Subcutaneous adipose tissue (tissue), 4 donors: Measurements from ENCODE around the gene ITPK1. TPM values are rescaled to one million over a fixed set of nuclear protein-coding genes. Genes with fewer than 3 reads are reported as not detected.

Experiments
- total RNA-seq, 4 donors: library from RNA; depleted of rRNA; stranded (reverse); fragments of >200 nt; gene quantifications; one replicate each; pipeline ENCODE4 v1.1.0, GENCODE V29; 2016
- TF ChIP-seq, protein P1 (sequence below): fragments of 450-650 bp; IDR thresholded peaks from one replicate; pipeline ENCODE4 v1.5.1; 2016; ENCODE audit warnings: low read depth, mild to moderate bottlenecking, control low read depth, antibody characterized with exemption, moderate library complexity

ITPK1 gene
- total RNA-seq, 4 donors from 2014 or later, result 53.4 to 109 (median 60.3) TPM

DNA sequence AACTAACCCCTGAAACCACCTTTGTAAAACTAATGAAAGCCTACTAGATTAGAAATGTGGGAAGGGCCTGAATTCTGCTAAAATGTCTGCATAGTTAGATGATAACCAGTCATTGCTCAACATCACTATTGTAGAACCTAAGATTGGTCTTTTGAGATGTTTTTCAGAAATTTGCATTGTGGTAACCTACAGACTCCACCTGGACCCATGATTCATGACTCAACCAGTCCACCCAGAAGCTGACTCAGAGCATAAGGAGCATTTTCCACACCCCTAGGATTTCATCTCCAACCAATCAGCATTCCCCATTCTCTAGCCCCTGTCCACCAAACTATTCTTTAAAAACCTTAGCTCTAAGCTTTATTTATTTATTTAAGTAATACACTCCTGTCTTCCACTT is 223.1 kb downstream of the ITPK1 start:
- TF ChIP-seq, protein P1, sequence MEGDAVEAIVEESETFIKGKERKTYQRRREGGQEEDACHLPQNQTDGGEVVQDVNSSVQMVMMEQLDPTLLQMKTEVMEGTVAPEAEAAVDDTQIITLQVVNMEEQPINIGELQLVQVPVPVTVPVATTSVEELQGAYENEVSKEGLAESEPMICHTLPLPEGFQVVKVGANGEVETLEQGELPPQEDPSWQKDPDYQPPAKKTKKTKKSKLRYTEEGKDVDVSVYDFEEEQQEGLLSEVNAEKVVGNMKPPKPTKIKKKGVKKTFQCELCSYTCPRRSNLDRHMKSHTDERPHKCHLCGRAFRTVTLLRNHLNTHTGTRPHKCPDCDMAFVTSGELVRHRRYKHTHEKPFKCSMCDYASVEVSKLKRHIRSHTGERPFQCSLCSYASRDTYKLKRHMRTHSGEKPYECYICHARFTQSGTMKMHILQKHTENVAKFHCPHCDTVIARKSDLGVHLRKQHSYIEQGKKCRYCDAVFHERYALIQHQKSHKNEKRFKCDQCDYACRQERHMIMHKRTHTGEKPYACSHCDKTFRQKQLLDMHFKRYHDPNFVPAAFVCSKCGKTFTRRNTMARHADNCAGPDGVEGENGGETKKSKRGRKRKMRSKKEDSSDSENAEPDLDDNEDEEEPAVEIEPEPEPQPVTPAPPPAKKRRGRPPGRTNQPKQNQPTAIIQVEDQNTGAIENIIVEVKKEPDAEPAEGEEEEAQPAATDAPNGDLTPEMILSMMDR, result no peak

DNA sequence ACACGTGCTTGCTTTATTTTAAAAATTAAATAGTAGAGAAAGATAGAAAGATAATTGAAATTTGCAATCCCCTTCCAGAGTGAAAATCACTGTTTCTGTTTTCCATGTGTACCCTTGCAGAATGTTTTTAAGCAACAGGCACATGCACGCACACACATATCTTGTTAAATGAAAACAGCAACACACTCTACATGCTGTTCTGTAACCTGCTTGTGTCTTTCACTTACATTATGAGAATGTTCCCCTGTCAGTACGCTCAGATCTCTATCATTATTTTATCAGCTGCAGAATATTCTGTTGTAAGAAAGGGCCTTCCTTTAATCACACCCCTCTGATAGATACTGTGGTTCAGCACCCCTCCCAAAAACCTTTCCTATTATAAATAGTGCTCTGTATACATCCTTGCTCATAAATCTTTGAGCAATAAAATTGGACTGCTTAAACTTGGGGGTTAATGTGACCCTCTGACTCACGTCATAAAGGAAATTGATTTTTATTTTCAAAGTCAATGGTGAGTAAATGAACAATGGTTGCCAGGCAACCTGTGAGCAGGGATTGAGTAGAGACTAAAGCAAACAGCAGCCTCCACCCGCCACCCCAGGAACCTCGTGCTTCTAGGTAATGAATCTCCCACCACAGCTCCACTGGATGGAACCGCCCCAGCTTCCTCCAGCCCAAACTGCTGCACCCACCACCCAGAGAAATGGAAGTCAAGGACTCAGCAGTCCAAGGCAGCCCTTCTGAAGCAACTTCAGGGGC is 224.7 kb downstream of the ITPK1 start:
- TF ChIP-seq, protein P1, result no peak

DNA sequence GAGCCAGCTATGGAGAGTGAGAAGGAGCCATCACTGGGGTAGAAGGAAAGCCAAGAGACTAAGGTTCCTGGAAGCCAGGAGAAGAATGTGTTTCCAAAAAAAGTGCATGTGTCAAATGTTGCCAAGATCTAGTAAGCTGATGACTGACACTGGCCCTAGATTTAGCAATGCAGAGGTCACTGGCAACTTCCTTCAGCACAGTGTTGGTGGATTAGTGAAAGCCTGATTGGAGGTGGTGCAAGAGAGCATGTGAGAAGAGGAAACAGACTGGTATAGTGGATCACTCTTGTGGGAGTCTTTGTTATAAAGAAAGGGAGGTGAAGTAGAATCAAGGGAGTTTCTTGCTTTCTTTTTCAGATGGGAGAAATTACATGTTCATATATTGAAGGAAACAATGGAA is 226.8 kb downstream of the ITPK1 start:
- TF ChIP-seq, protein P1, result no peak

DNA sequence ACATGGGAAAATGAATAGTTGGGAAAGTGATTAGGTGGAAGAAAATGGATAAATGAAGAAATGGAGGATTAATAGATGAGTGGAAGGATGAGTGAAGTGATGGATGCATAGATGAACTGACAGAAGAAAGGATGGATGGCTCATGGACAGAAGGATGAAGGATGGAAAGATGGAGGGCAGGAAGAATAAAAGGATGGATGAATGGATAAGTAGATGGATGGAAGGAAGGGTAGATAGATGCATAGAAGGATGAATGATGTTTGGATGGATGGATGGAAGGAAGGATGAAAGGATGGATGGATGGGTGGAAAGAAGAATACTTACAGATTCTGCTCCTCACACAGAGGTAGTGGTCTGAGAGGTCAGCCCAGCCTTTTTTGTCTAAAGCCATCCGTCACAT is 228.6 kb downstream of the ITPK1 start:
- TF ChIP-seq, protein P1, result no peak

Other genes starting within 250 kb of the ITPK1 start
- gene CHGA, start 192.8 kb downstream of the ITPK1 start, total RNA-seq, result under 1 TPM in 1 of 4 donors, not detected in 3; 0.34 TPM
- 10 to 100 TPM; 12.6 to 31.6 (median 27.4) TPM for gene MOAP1, start 69.0 kb upstream of the ITPK1 start, total RNA-seq
- 10 to 100 TPM in 3 of 4 donors, 1 to 10 TPM in 1; 9.4 to 26.9 (median 17.3) TPM for gene LYSET, start 69.4 kb upstream of the ITPK1 start, total RNA-seq
- gene GON7, start 91.1 kb upstream of the ITPK1 start, total RNA-seq, result 10 to 100 TPM in 3 of 4 donors, 1 to 10 TPM in 1; 8.9 to 12.7 (median 11.5) TPM
- gene UBR7, start 91.3 kb upstream of the ITPK1 start, total RNA-seq, result 10 to 100 TPM; 20.4 to 30.8 (median 25.8) TPM
- 10 to 100 TPM; 20.1 to 37.0 (median 23.7) TPM for gene BTBD7, start 217.1 kb upstream of the ITPK1 start, total RNA-seq
- gene COX8C, start 231.3 kb upstream of the ITPK1 start, total RNA-seq, result not detected